Kidney glomerular epithelial cell (primary cell): ENCODE results near the gene RGS18.
"Not testable (repeated sequence)": the region's sequence is repeated elsewhere in the genome, so short reads cannot be mapped to it uniquely, and the experiment has no call there.

Source experiments
- DNase-seq: peaks from one replicate; lab custom pipeline; 2025; lab: John Stamatoyannopoulos, UW

Gene RGS18

DNA sequence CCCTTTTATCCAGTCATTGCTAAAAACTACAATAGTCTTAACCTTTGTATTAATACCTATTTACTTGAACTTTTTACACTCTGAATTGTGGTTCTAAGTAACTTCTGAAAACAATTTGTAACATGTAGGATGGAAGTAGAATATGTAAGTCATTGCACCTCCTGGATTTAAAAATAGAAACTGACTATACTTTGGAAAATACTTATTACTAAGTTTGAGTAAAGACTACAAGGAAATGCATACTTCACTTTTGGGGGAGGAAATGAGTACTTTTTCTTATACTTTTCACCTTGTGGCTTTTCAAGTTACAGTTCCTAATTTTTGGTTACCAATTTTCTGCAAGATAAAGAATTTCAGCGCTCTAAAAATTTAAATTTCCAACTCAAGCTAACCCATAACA lies 8.7 kb downstream of the RGS18 start:
- no peak for DNase-seq

DNA sequence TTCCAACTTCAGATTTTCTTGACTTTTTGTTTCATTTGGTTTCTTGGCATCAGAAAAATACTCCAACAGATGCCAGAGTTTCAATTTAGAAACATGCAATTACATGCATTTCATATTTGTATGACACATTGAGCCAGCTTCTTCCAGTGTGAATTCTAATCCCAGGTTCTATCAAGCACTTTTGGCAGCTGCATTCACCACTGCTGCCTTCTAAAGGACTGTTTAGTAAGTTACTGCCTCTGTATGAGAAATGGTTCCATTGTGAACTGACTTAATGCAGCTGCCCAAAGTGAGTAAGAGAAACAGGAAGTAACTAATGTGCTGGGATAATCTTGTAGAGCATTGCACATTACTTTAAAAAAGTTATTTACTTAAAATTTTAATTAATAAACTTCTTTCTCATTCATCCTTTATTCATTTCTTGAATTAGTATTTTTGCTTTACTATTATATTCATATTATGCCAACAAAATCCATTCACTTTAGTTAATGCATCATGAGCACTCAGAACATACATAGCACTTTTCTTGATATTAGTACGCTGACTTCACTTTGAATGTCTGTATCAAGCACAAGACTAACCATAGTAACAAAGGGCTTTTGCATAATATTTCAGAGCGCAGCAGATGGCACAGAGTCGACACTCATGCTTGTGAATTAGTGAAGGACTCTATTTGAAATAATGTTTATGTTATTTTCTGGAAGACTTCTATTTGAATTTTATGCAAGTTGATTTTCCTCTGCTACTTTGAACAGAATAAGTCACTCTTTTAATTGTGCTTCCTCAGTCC lies 9.8 kb downstream of the RGS18 start:
- no peak for DNase-seq

DNA sequence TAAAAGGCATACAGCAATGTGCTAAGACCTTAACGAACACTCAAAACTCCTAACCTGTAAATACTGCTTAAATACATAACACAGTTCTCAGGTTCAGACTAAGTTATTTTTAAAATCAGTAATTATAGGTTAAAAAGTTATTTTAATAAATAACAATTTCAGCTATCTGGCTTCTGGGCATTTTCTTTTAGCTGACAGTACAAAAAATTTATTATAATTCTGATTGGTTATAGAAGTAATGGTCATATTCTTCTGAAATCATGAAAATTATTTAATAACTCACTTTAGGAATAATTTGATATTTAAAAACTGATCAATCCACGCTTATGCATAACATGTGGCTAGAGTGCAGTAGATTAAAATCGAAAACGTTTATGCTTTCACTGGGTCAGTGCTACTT lies 10.7 kb downstream of the RGS18 start:
- no peak for DNase-seq

DNA sequence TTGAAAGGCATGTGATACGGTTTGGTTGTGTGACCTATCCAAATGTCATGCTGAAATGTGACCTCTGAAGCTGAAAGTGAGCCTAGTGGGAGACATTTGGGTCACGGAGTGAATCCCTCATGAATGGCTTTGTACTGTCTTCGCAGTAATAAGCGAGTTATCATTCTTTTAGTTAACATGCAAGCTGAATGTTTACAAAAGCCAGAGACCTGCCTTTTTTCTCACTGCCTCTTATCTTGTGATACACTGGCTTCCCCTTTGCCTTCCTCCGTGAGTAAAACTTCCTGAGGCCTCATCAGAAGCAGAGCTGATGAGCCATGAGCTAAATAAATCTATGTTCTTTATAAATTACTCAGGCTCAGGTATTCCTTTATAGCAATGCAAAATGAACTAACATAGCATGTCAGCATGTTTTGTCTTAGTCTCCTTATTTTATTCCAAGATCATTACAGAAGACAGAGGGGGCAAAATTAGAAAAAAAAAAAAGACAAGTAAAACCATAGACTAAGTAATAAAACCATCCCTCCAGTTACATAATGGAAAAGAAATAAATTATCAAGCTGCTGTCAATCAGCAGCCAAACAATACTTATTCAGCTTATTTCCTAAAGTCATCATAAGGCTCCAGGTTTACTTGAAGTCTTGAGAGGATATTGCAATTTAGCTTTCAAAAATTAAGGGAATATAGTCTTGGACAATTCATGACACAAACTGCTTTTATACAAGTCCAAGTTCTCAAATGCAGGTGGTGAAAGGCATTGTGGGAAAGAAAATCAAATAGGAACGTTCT lies 12.1 kb downstream of the RGS18 start:
- no peak for DNase-seq

DNA sequence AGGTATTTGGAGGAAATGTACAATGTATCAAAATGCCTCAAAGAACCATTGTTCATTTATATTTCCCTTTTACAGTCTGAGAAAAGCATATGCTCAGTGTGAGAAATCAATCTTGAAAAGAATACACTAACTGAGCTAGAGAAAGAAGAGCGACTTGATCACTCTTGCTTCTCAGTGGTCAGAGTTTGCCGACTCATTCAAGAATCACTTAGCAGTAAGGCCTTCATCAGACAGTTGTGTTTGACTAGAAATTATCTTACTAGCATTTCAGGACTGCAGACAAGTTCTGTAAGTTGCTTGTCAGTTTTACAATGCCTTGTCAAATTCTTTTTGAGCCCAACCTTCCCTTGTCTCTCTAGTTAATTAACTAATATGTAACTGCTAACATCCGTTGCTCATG lies 12.9 kb downstream of the RGS18 start:
- DNase-seq, result no peak

DNA sequence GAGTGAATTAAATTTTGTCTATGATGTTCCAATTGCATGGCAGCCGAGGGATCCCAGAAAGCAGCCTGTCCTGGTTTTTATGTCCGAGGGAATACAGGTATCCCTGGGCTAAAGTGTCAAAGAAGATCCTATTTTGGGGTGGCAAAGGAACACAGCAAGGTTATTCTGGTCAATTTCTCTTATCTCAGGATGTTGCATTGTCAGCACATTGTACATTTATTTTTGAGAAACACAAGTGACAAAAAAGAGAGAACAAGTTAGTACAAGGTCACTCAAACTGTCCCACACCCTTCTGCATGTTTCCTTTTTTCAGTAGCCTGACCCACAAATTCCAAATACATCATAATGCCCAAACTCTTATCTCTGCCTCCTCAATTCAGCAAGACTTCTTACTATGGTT lies 17.7 kb downstream of the RGS18 start:
- DNase-seq, result no peak

DNA sequence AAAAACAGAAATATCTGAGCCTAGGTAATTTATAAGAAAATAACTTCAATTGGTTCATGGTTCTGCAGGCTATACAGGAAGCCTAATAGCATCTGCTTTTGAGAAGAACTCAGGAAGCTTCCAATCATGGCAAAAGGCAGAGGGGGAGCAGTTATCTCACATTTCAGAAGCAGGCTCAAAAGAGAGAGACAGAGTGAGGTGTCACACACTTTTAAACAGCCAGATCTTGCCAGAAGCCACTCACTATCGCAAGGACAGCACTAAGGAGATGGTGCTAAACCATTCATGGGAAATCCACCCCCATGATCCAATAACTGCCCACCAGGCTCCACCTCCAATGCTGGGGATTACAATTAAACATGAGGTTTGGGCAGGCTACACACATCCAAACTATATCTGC lies 25.5 kb downstream of the RGS18 start:
- DNase-seq, result no peak

DNA sequence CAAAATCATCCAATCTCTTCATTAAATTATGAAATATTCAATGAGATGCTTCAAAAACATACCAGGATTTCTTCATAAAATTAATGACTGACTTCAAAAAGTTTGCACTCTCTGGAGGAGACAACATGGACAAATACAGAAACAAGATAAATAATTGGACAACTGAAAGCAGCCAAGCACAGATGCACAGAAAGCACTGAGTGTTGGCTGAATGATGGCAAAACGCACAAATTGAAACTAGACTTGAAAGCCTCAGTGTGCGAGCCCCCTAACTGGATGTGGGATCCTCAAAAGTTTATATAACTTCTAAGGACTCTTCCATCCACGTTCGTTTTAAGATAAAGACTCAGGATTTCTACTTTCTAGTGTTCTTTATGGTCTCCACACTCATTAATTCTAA lies 27.9 kb downstream of the RGS18 start:
- no peak for DNase-seq

DNA sequence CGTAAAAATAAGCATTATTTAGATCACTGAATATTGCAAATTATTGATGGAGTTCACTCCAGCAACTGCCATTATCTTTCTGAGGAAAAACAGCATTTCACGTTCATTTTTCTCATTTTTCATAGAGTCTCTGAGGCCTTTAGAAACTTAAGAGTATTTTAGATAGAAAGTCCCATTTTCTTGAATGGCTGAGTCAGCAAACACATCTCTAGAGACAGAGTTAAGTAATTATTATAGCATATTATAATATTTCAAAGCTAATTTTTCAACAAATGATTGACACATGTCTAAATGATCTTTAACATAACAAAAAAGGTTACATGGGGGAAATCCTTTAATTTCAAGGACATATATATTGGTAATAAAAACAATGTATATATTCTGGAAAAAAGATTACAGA lies 31.8 kb downstream of the RGS18 start:
- DNase-seq, result no peak

DNA sequence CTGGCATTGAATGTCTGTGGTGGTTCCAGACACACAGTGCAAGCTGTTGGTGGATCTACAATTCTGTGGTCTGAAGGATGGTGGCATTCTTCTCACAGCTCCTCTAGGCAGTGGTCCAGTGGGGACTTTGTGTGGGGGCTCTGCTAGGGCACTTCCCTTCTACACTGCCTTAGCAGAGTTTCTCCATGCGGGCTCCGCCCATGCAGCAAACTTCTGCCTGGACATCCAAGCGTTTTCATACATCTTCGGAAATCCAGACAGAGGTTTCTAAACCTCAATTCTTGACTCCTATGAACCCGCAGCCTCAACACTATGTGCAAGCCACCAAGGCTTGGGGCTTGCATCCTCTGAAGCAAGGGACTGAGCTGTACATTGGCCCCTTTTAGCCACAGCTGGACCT lies 43.0 kb downstream of the RGS18 start:
- no peak for DNase-seq

DNA sequence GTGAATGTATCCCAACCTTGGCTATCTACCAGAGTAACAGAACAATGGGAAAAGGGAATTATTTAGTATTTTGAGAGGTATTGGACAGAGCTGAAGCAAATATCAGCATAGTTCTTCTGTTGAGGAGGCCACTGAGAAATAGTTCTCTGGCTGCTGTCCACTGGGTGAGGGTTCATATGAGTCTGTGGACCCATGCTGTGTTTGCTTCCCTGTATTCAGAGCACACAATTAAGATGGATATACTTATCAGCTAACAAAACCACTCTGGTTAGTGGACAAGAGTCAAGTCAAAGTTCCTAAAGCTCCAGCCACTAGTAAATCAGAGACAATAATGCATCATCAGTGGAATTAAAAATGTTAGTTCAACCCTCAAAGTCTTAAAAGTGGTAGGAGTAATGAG lies 66.1 kb downstream of the RGS18 start:
- no peak for DNase-seq

DNA sequence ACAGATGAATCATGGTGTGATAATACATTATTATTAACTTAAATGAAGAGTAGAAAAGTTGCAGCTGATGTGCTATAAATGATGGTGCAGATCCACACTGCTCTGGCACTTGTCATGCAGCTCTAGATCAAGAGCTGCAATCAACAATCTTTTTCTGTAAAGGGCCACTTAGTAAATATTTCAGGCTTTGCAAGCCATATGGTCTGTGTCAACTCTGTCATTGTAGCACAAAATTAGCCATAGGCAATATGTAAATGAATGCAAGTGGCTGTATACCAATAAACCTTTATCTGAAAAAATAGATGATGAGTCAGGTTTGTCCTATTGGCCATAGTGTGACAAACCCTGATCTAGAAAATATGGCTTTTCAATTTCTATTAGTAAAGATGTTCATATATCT lies 66.6 kb downstream of the RGS18 start:
- no peak for DNase-seq

DNA sequence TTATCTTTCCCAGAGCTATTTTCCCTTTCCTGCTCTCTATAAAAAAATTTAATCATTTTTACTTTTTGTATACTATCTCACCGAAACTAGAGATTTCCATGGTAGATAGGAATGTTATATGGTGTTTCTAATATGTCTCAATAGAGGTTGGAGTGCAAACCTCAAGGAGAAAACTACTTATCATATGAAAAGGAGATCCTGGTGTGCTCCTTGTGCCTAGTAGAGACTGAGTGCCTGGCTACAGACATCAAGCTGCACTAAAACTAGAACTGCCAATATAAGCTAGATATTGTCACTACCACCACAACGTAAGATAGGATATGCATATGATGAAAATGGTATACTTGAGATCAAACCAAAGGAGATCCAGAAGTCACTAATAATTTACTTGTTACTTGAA lies 67.0 kb downstream of the RGS18 start:
- no peak for DNase-seq

DNA sequence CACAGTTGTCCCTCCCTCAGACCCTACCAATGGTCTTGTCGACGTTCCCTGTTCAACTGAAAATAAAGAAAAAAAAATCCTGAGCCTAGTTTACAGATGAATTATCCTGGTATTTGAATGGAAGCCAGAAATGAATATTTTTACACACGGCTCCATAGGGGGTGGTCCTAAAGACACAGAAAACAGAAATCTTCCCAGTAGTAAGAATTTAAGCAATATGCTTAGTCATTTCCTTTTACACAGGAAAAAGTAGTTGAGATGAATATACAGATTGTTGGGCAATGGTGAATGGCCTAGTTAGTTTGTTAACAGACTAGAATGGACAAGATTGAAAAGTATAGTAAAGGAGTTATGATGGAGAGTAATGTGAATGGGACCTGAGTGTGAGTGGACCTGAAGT lies 67.4 kb downstream of the RGS18 start:
- no peak for DNase-seq

DNA sequence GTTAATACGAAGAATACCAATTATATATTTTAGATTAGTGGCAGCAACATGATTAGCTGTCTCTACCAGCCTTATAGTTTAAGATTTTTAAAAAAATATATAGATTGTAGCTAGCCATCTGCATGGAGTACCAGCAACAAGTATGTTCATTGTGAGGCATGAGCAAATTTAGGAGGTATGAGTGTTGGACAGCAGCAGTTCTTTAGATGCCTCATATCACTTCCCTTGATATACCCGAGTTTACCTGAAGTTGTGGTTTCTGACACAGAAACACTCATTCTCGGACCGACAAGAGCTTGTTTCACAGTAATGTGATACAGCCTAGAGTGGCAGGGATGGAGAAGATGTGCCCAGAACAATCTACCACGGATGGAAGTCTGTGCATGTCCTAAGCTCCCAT lies 69.1 kb downstream of the RGS18 start:
- DNase-seq, result no peak

DNA sequence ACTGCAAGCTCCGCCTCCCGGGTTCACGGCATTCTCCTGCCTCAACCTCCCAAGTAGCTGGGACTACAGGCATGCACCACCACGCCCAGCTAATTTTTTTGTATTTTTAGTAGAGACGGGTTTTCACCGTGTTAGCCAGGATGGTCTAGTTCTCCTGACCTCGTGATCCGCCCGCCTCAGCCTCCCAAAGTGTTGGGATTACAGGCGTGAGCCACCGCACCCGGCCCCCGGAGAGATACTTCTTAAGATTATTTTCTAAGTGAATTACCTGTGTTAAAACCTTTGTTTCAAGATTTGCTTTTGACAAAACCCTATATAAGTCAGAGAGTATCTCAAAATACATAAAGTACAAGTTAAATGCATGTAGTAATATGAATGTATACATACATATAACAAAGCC lies 69.7 kb downstream of the RGS18 start:
- DNase-seq, result not testable (repeated sequence)

DNA sequence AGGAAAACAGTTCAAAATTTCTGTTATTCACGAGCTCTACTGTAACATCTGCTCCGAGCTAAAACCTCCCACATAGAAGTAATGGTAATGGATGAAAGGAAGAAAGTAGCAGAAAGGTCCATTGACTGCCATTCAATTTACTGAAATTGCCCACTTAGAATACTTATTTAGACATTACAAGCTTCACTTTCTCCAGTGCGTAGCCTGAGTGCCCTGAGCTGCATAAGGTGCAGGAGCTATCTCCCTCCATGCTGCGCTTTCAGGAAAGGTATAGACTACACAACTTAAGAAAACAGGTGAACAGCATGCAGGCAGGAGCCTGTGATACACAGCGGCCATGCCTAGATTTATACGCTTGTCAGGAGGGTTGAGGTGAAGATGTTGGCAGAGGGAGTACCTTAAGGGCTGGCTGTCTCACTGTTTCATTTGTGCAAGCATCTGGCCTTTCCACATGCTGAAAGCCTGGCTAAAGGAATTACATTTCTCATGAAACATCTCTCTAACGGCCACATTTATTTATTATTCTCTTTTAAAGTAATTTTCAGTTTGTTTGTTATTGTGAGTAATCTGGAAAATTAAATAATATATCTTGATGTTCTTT lies 74.7 kb downstream of the RGS18 start:
- DNase-seq, result no peak

DNA sequence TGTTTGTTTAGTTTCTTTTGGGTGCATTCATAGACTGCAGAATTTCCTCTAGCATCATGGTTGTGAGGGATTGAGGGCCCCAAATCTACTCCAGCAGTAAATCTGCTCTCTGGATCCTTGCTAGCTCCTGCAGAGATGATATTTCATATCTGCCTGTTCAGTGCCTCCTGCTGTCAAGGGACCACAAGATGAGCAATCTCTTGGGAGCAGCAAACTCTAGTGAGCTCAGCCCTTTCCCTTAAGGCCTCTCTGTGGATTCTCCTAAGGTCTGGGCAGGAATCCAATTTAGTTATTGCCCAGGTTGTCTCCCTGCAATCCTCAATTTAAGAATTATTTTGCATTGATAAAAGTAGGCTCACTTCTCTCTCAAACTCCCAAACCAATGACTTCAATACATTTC lies 76.9 kb downstream of the RGS18 start:
- no peak for DNase-seq
